Suprapubic skin (tissue), 3 donors: ENCODE results near the gene MYO1F.

Experiments used
- CTCF ChIP-seq, 2 donors: fragments of 200-600 bp in 1 of 2; fragments of 450-650 bp in 1 of 2; sonication (generic) in 1 of 2; IDR thresholded peaks; one replicate each; pipeline ENCODE4 v1.5.1; 2016 to 2019; ENCODE audit warnings: antibody characterized with exemption in 2 of 2, mild to moderate bottlenecking in 1 of 2, moderate library complexity in 1 of 2
- POLR2AphosphoS5 ChIP-seq, 3 donors: sonication (generic); formaldehyde crosslinking; IDR thresholded peaks; one replicate each; pipeline ENCODE4 v1.6.1; 2017; ENCODE audit warnings: antibody characterized with exemption in 3 of 3

GRCh38 chr19:8510589-8511115 lies 66.6 kb downstream of the MYO1F start:
- TF ChIP-seq CTCF (IDR thresholded peaks at IDR 0.05), result no peak
- no peak for TF ChIP-seq POLR2AphosphoS5 (IDR thresholded peaks at IDR 0.05)
